Lung (tissue), 12 donors: ENCODE measurements around the gene OVOL1. TPM values are rescaled to one million over a fixed set of nuclear protein-coding genes. Genes with fewer than 3 reads are reported as not detected.
A peak's percentile ranks its signal among the peaks of the same experiment; 100 is the strongest.

Experiments used
- ATAC-seq: fragments of 200-7000 bp; cut with Tn5 transposase; one replicate; pipeline ENCODE4 v1.9.1; 2020; ENCODE audit warnings: moderate number of reproducible peaks; ENCODE audit not compliant: insufficient read depth, low FRiP score
- DNase-seq, 3 donors: peaks; one replicate each; pipeline ENCODE4 v3.0.0-alpha.2; 2013 to 2017
- H3K27ac ChIP-seq, 2 donors: one replicate each; pipeline ENCODE4 v1.5.1; 2013; ENCODE audit warnings: mild to moderate bottlenecking in 2 of 2, moderate library complexity in 2 of 2, control low read depth in 1 of 2, inconsistent platforms in 1 of 2, low read depth in 1 of 2, low read length in 1 of 2
- H3K27me3 ChIP-seq, 3 donors: one replicate each; pipeline ENCODE4 v1.5.1; 2013; ENCODE audit warnings: low read length in 2 of 3; ENCODE audit not compliant: control insufficient read depth in 3 of 3, insufficient read depth in 3 of 3
- H3K36me3 ChIP-seq, 4 donors: one replicate each; pipeline ENCODE4 v1.5.1; 2013; ENCODE audit warnings: low read length in 4 of 4, mild to moderate bottlenecking in 1 of 4, moderate library complexity in 1 of 4; ENCODE audit not compliant: control insufficient read depth in 4 of 4, insufficient read depth in 4 of 4
- H3K4me1 ChIP-seq, 5 donors: one replicate each; pipeline ENCODE4 v1.5.1; 2013; ENCODE audit warnings: low read length in 5 of 5, mild to moderate bottlenecking in 2 of 5, moderate library complexity in 1 of 5; ENCODE audit not compliant: control insufficient read depth in 5 of 5, insufficient read depth in 5 of 5
- H3K4me3 ChIP-seq: one replicate; pipeline ENCODE4 v1.5.1; 2013; ENCODE audit warnings: mild to moderate bottlenecking, control low read depth, moderate library complexity
- H3K9ac ChIP-seq, 2 donors: one replicate each; pipeline ENCODE4 v1.5.1; 2013; ENCODE audit warnings: low read length in 2 of 2, control low read depth in 1 of 2; ENCODE audit not compliant: insufficient read depth in 1 of 2
- H3K9me3 ChIP-seq, 4 donors: one replicate each; pipeline ENCODE4 v1.5.1; 2013; ENCODE audit warnings: low read length in 3 of 4, mild to moderate bottlenecking in 1 of 4, moderate library complexity in 1 of 4; ENCODE audit not compliant: control insufficient read depth in 4 of 4, insufficient read depth in 3 of 4
- WGBS, 2 donors: extraction: QIAGEN DNeasy Blood & Tissue Kit; methylation state at CpG; one replicate each; pipeline ENCODE4 v1.1.7; 2013; 5-methylcytosine and 5-hydroxymethylcytosine counted together
- polyA plus RNA-seq, 2 donors: library from polyadenylated mRNA; stranded (reverse); fragments of 200-250 nt; gene quantifications; one replicate each; pipeline ENCODE4 v1.2.1, GENCODE V29; 2013
- total RNA-seq, 2 donors: library from RNA; depleted of rRNA in 1 of 2; stranded (reverse); fragments of >200 nt in 1 of 2; gene quantifications; one replicate each; pipeline ENCODE4 v1.2.1, GENCODE V29; 2014 to 2021
- TF ChIP-seq, protein P1 (sequence below): IDR thresholded peaks from 2 replicates; pipeline ENCODE4 v1.5.1; 2012; ENCODE audit warnings: mild to moderate bottlenecking; ENCODE audit errors: control extremely low read depth, extremely low read depth
- donor health status: control.
- donor health status: control.
- donor health status: Bipolar disorder and iron deficiency.
- donor health status: healthy.
- donor health status: DM: yes; HTN: yes; CAD: no.

OVOL1 gene
- total and polyA plus RNA-seq, 4 donors = 0.17 to 1.4 (median 0.87) TPM

DNA sequence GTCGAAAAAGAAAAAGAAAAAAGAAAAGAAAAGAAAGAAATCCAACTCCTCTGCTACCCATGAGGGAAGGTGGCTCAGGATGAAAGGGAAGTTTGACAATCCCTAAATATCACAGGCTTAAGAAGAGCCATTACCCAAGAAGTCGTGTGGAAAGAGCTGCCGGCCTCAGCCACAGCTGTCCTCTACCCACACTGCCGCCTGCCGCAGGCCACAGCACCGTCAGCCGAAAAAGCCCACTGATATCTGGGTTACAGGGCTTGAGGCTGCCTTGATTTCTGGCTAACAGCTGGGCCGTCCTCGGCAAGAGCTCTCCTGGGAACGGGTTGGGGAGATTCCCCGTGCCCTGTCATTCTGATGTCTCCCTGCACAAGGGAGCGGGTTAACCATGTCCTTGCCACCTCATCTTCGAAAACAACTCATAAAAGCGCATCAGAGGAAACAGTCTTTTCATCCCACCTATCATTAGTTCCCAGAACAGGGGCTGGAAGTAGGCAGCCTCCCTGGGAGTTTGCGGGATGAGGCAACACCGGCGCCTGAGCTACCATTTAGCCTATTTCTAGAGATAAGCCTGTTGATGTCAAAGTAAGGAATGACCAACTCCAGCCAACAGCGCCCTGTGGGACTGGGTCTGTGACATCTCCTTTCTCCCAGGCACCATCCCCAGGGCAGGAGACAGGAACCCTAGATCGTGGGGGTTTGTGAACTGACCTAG, 25.1 kb downstream of the OVOL1 start:
- DNase-seq (no peak), ATAC-seq (no peak)
- peaks cover 0 to 3% (median 0%) of the 10 kb centered on the region in 5 donors for H3K4me1 ChIP-seq
- no peak overlapping the region for H3K27ac ChIP-seq
- peaks cover 0 to 10% (median 3%) of the 10 kb centered on the region in 3 donors for H3K27me3 ChIP-seq
- TF ChIP-seq, protein P1, sequence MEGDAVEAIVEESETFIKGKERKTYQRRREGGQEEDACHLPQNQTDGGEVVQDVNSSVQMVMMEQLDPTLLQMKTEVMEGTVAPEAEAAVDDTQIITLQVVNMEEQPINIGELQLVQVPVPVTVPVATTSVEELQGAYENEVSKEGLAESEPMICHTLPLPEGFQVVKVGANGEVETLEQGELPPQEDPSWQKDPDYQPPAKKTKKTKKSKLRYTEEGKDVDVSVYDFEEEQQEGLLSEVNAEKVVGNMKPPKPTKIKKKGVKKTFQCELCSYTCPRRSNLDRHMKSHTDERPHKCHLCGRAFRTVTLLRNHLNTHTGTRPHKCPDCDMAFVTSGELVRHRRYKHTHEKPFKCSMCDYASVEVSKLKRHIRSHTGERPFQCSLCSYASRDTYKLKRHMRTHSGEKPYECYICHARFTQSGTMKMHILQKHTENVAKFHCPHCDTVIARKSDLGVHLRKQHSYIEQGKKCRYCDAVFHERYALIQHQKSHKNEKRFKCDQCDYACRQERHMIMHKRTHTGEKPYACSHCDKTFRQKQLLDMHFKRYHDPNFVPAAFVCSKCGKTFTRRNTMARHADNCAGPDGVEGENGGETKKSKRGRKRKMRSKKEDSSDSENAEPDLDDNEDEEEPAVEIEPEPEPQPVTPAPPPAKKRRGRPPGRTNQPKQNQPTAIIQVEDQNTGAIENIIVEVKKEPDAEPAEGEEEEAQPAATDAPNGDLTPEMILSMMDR = no peak
- WGBS, 2 donors = 61 to 79% methylated on average over 19 of the region's 19 CpGs
- H3K9me3 ChIP-seq = no peaks in the 10 kb centered on the region
- H3K4me3 ChIP-seq = no peak overlapping the region
- no peak overlapping the region for H3K9ac ChIP-seq
- H3K36me3 ChIP-seq = peaks cover 0 to 2% (median 0%) of the 10 kb centered on the region in 4 donors

DNA sequence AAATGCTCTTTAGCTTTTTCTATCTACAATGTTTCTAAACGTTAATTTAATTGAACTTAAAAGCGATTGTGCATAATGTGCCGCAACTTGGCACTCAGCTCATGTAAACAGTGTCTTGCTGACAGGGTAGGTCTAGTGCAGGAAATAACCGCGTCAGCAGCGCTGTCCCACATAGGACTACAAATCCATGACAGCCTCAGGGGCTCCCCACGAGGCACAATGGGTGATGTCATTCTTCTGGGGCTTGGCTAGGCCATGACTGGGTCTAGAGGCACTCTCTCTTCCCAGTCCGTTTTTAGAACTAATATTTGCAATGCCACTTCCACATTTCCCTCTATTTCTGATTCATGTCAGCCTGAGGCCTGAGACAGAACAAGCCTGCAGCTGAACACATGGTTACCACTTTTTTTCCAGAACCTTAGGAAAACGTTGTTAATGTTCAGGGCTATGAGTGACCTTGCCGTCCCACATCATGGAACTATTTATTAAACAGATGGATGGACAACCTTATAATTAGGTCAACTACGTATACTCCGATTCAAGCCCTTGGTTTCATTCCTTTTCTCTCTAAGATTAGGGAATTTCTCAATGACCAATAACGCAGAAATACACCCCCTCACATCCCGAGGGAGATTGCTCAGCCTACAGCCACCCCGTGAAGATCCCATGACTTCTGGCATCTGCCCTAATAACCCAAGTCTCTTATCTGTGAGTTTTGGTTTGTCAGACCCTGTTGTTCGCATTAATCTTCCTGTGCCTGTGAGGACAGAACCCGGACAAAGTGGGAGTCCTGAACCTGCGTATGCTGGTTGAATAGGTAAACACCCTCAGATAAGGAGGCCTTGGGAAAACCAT, 27.5 kb downstream of the OVOL1 start:
- TF ChIP-seq, protein P1 = no peak
- peaks cover 0 to 2% (median 0%) of the 10 kb centered on the region in 4 donors for H3K36me3 ChIP-seq
- H3K27ac ChIP-seq = peak overlapping the region in 1 of 2 donors; percentile 34
- no peak overlapping the region for H3K9ac ChIP-seq
- peaks cover 0 to 5% (median 3%) of the 10 kb centered on the region in 5 donors for H3K4me1 ChIP-seq
- DNase-seq (peak in 2 of 3 donors; percentile 27 to 48), ATAC-seq (no peak)
- H3K9me3 ChIP-seq = no peaks in the 10 kb centered on the region
- H3K4me3 ChIP-seq = no peak overlapping the region
- WGBS, 2 donors = 57 to 69% methylated on average over 18 of the region's 18 CpGs
- peaks cover 0 to 10% (median 3%) of the 10 kb centered on the region in 3 donors for H3K27me3 ChIP-seq

DNA sequence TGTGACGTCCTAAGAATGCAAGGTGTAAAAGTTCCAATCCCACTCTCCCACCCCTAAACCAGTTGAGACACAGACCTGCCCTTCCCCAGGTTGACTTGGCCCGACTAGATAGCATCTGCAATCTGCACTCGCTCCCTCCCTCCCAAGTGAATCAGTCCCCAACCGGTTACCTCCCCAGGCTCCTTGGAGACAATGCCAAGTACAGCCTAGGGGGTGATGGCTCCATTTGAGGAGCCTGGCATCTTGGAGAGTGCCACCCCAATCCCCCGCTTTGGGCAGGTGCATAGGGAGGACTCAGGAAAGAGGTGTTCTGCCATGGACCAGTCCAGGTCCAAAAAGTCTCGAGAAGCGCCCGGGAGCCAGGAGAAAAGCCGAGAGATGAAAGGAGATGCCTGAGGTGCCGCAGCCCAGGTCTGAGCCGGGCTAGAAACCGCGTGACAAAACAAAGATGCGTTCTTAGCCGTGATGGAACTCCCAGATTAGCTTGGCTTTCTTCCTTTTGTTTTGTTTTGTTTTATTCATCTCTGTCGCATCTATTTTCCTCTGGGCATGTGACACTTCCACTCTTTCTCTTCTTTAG, 28.2 kb downstream of the OVOL1 start:
- peaks cover 0 to 5% (median 3%) of the 10 kb centered on the region in 5 donors for H3K4me1 ChIP-seq
- DNase-seq (no peak), ATAC-seq (no peak)
- no peak overlapping the region for H3K4me3 ChIP-seq
- no peak overlapping the region for H3K9ac ChIP-seq
- 92% methylated on average over 16 of the region's 16 CpGs for WGBS, 2 donors
- peak overlapping the region in 1 of 2 donors; percentile 34 for H3K27ac ChIP-seq
- H3K36me3 ChIP-seq = peaks cover 0 to 2% (median 0%) of the 10 kb centered on the region in 4 donors
- peaks cover 0 to 10% (median 3%) of the 10 kb centered on the region in 3 donors for H3K27me3 ChIP-seq
- H3K9me3 ChIP-seq = no peaks in the 10 kb centered on the region
- TF ChIP-seq, protein P1 = no peak
